ENCODE data around the gene LDLRAD3.
"Not testable (repeated sequence)": the region's sequence is repeated elsewhere in the genome, so short reads cannot be mapped to it uniquely, and the experiment has no call there.

- not testable (repeated sequence) for TF ChIP-seq ZFX (IDR thresholded peaks at IDR 0.05; ENCODE audit: borderline replicate concordance); CTCF (IDR thresholded peaks at IDR 0.05)
Measured at GRCh38 chr11:36189735-36190134, 245.9 kb downstream of the LDLRAD3 start.

Data from 22Rv1 (cell line).